ENCODE data around the gene SLC25A44.

Gene SLC25A44

GRCh38 chr1:156236164-156236563, 42.3 kb downstream of the SLC25A44 start:
- Mint-ChIP-seq H3K9me3 (no peaks in the 10 kb centered on the region), H3K36me3 (peaks cover 97% of the 10 kb centered on the region), H3K4me3 (no peak overlapping the region), H3K4me1 (peaks cover 3% of the 10 kb centered on the region), H3K27ac (no peak overlapping the region)
- DNase-seq (ENCODE audit: low spot score in 2 of 2) (no peak), ATAC-seq (no peak)

- Mint-ChIP-seq H3K36me3 (peaks cover 86% of the 10 kb centered on the region), H3K4me3 (no peak overlapping the region)
Measured at GRCh38 chr1:156238248-156238647, 44.3 kb downstream of the SLC25A44 start.

DNA sequence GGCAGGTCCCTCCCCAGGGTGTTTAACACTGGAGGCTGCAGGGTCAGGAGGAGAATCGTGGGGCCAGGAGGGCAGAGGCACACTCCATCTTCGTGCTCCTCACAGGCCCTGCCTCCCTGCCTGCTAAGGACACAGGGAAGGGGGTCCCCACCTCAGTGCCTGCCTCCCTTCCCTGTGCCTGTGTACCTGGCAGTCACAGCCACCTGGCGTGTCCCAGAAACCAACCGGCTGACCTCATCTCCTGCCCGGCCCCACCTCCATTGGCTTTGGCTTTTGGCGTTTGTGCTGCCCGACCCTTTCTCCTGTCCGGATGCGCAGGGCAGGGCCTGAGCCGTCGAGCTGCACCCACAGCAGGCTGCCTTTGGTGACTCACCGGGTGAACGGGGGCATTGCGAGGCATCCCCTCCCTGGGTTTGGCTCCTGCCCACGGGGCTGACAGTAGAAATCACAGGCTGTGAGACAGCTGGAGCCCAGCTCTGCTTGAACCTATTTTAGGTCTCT, 47.5 kb downstream of the SLC25A44 start:
- Mint-ChIP-seq H3K4me1 (peaks cover 32% of the 10 kb centered on the region), H3K4me3 (no peak overlapping the region), H3K36me3 (peaks cover 81% of the 10 kb centered on the region), H3K27ac (no peak overlapping the region), H3K9me3 (no peaks in the 10 kb centered on the region)
- ATAC-seq (no peak), DNase-seq (ENCODE audit: low spot score in 2 of 2) (no peak)

More at GRCh38 chr1:156238248-156238647, 44.3 kb downstream of the SLC25A44 start:
- no peak overlapping the region for H3K27ac Mint-ChIP-seq
- no peak for ATAC-seq
- no peaks in the 10 kb centered on the region for H3K9me3 Mint-ChIP-seq
- peaks cover 8% of the 10 kb centered on the region for H3K4me1 Mint-ChIP-seq
- DNase-seq (ENCODE audit: low spot score in 2 of 2): no peak

DNA sequence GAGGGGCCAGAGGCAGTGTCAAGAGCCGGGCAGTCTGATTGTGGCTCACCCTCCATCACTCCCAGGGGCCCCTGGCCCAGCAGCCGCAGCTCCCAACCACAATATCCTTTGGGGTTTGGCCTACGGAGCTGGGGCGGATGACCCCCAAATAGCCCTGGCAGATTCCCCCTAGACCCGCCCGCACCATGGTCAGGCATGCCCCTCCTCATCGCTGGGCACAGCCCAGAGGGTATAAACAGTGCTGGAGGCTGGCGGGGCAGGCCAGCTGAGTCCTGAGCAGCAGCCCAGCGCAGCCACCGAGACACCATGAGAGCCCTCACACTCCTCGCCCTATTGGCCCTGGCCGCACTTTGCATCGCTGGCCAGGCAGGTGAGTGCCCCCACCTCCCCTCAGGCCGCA, 48.0 kb downstream of the SLC25A44 start, which contains the start of gene BGLAP:
BGLAP (plus strand) TSS at position 259 of the 400 bp plus-strand sequence; CDS start at position 307, 48 bp downstream.
- no peak for ATAC-seq

GRCh38 chr1:156242738-156243137, 48.8 kb downstream of the SLC25A44 start:
- peak overlapping the region; percentile 26 for H3K27ac Mint-ChIP-seq
- ATAC-seq (no peak), DNase-seq (ENCODE audit: low spot score in 2 of 2) (no peak)
- H3K4me1 Mint-ChIP-seq: peaks cover 37% of the 10 kb centered on the region
- no peaks in the 10 kb centered on the region for H3K9me3 Mint-ChIP-seq
- no peak overlapping the region for H3K4me3 Mint-ChIP-seq
- H3K36me3 Mint-ChIP-seq: peaks cover 73% of the 10 kb centered on the region

More for the DNA sequence above, 48.0 kb downstream of the SLC25A44 start, which contains the start of gene BGLAP:
- no peaks in the 10 kb centered on the region for H3K9me3 Mint-ChIP-seq
- no peak within 1 kb of the TSS for H3K4me3 Mint-ChIP-seq
- H3K4me1 Mint-ChIP-seq: peaks cover 33% of the 10 kb centered on the region
- peaks cover 81% of the 10 kb centered on the region for H3K36me3 Mint-ChIP-seq
- peak within 1 kb of the TSS; percentile 26 for H3K27ac Mint-ChIP-seq
- DNase-seq (ENCODE audit: low spot score in 2 of 2): no peak

DNA sequence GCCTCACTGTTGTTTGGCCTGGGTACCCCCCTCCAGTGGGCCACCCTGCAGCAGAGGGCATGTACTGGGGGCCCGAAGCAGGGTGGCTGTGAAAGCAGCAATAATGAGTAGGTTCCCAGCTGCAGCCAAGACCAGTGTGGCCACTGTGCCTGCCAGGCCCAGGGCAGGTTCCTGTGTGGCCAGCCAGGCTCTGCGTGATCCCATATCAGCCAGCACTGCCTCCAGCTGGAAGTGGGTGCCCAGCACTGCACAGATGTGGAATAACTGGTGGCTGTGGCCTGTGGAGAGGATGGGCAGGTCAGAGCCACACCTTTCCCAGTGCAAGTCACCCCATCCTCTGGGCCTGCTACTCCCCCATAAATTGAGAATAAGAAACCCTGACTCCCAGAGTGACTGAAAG, 50.2 kb downstream of the SLC25A44 start:
- H3K36me3 Mint-ChIP-seq: peaks cover 59% of the 10 kb centered on the region
- no peak for DNase-seq (ENCODE audit: low spot score in 2 of 2)
- peak overlapping the region; percentile 77 for H3K4me3 Mint-ChIP-seq
- H3K27ac Mint-ChIP-seq: peak overlapping the region; percentile 94
- no peak for ATAC-seq
- peaks cover 37% of the 10 kb centered on the region for H3K4me1 Mint-ChIP-seq
- H3K9me3 Mint-ChIP-seq: no peaks in the 10 kb centered on the region

DNA sequence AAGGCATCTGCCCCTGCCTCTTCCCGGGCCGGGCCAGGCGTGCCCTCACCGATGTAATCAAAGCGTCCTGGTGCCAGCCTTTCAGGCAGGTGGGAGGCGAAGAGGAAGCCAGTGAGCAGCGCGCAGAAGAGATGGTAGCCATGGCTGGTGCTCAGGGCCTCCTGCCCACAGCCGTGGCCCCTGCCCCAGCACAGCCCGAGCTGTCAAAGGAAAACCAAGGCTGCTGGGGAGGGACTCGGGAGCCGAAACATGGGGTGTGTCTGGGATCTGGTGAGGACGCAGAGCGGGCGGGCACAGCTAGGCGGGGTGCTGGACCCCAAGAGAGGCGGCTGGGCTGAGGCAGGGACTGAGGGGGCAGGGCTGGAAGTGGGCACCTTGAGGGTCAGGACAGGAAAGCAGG, 50.8 kb downstream of the SLC25A44 start:
- DNase-seq (ENCODE audit: low spot score in 2 of 2) (no peak), ATAC-seq (no peak)
- H3K4me1 Mint-ChIP-seq: peaks cover 37% of the 10 kb centered on the region
- H3K9me3 Mint-ChIP-seq: no peaks in the 10 kb centered on the region
- H3K27ac Mint-ChIP-seq: peak overlapping the region; percentile 94
- H3K36me3 Mint-ChIP-seq: peaks cover 58% of the 10 kb centered on the region
- peak overlapping the region; percentile 77 for H3K4me3 Mint-ChIP-seq

GRCh38 chr1:156245451-156246232, 51.7 kb downstream of the SLC25A44 start:
- Mint-ChIP-seq H3K4me1 (peaks cover 37% of the 10 kb centered on the region), H3K9me3 (no peaks in the 10 kb centered on the region), H3K27ac (peak overlapping the region; percentile 94), H3K4me3 (peak overlapping the region; percentile 77), H3K36me3 (peaks cover 58% of the 10 kb centered on the region)
- ATAC-seq: peak; percentile 69
- peak in 1 of 2 donors; percentile 72 for DNase-seq (ENCODE audit: low spot score in 2 of 2)

DNA sequence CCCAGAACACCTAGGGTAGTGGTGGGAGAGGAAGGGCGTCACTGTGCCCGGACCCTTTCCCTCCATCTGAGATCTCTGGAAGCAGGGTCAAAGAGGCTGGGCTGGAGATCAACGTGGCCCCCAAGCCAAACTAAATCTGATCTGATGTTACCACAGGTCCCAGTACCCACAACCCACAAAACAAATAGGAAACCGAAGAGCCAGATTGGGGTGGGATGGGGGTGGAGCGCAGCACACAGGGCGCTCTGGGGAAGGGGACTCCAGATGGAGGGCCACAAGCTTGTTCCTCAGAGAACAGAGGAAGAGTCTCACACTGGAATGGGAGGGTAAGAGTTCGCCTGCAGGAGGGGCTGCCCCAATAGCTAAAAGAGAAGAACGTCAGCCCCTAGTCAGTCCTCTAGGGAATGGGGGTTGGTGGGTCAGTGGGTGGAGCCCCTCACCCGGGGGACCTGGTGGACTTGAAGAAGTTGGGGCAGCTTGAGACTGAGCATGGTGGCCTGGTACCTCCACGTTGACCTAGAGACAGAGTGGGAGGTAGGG, 52.4 kb downstream of the SLC25A44 start:
- peaks cover 33% of the 10 kb centered on the region for H3K4me1 Mint-ChIP-seq
- H3K4me3 Mint-ChIP-seq: peak overlapping the region; percentile 77
- DNase-seq (ENCODE audit: low spot score in 2 of 2) (no peak), ATAC-seq (no peak)
- H3K9me3 Mint-ChIP-seq: no peaks in the 10 kb centered on the region
- H3K36me3 Mint-ChIP-seq: peaks cover 63% of the 10 kb centered on the region
- H3K27ac Mint-ChIP-seq: peak overlapping the region; percentile 94

GRCh38 chr1:156246781-156247459, 53.0 kb downstream of the SLC25A44 start:
- no peak for DNase-seq (ENCODE audit: low spot score in 2 of 2)
- Mint-ChIP-seq H3K4me3 (peak overlapping the region; percentile 77), H3K4me1 (peaks cover 29% of the 10 kb centered on the region), H3K27ac (peak overlapping the region; percentile 94), H3K9me3 (no peaks in the 10 kb centered on the region), H3K36me3 (peaks cover 67% of the 10 kb centered on the region)
- ATAC-seq: no peak

DNA sequence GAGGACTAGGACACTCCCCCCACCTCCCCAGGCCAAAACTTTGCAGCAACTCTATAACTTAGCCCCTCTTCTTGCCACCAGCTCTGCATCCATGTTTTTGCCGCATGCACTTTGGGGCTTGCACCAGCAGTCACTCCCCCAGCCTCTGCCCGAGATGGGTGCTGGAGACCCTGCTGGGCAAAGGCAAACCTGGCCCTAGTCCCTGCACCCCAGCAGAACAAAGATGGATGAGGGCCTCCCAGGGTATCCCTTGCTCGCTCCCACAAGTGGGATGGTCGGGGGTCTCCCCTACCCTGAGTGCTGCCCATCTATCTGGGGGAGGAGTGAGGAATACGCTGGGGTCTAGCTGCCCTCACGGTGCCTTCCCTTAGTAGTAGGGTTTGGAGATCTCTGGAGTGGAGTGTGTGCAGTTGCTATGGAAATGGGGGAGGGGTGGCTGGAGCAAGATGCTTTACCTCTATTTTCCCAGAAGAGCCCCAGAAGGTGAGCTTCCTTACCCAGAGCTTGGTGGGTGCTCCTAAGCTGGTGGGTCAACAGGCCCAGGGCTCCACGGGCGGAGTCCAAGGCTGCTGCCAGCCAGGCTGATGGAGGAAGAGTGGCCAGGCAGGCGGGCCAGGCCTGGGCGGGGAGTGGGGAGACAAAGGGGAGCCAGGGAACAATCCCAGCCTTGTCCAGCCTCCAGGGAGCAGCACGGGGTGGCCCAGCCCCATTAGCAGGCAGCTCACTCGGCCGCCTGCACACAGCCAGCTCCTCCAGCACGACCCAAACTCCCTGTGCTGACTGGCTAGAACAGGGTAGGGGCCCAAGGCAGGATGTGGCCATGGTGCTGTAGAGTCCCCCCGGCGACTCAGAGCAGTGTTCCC, 53.8 kb downstream of the SLC25A44 start, which contains the start of gene PAQR6:
PAQR6 (minus strand) TSS at position 597 of the 863 bp plus-strand sequence. CDS start 1,325 bp downstream, outside the sequence.
- Mint-ChIP-seq H3K27ac (peak within 1 kb of the TSS; percentile 64), H3K4me3 (no peak within 1 kb of the TSS), H3K9me3 (no peaks in the 10 kb centered on the region), H3K36me3 (peaks cover 67% of the 10 kb centered on the region), H3K4me1 (peaks cover 31% of the 10 kb centered on the region)
- ATAC-seq (no peak), DNase-seq (ENCODE audit: low spot score in 2 of 2) (no peak)

- ATAC-seq: no peak
Measured at GRCh38 chr1:156248323-156248683, 54.4 kb downstream of the SLC25A44 start.

GRCh38 chr1:156249593-156249992, 55.7 kb downstream of the SLC25A44 start:
- H3K27ac Mint-ChIP-seq: peak overlapping the region; percentile 67
- H3K9me3 Mint-ChIP-seq: no peaks in the 10 kb centered on the region
- peaks cover 35% of the 10 kb centered on the region for H3K4me1 Mint-ChIP-seq
- DNase-seq (ENCODE audit: low spot score in 2 of 2) (no peak), ATAC-seq (no peak)
- no peak overlapping the region for H3K4me3 Mint-ChIP-seq
- peaks cover 73% of the 10 kb centered on the region for H3K36me3 Mint-ChIP-seq

More at GRCh38 chr1:156248323-156248683, 54.4 kb downstream of the SLC25A44 start:
- DNase-seq (ENCODE audit: low spot score in 2 of 2): no peak
- peaks cover 73% of the 10 kb centered on the region for H3K36me3 Mint-ChIP-seq
- H3K27ac Mint-ChIP-seq: peak overlapping the region; percentile 64
- H3K4me1 Mint-ChIP-seq: peaks cover 35% of the 10 kb centered on the region
- no peaks in the 10 kb centered on the region for H3K9me3 Mint-ChIP-seq
- no peak overlapping the region for H3K4me3 Mint-ChIP-seq

- no peak for ATAC-seq
- Mint-ChIP-seq H3K36me3 (peaks cover 76% of the 10 kb centered on the region), H3K4me1 (peaks cover 17% of the 10 kb centered on the region), H3K9me3 (no peaks in the 10 kb centered on the region), H3K4me3 (no peak overlapping the region), H3K27ac (peak overlapping the region; percentile 35)
- DNase-seq (ENCODE audit: low spot score in 2 of 2): no peak
Measured at GRCh38 chr1:156251527-156251926, 57.6 kb downstream of the SLC25A44 start.
